ENCODE data around the gene ADAP1. TPM values are rescaled to one million over a fixed set of nuclear protein-coding genes. Genes with fewer than 3 reads are reported as not detected.

ADAP1 gene
- total and polyA plus RNA-seq, 2 of the 13 experiments (the other 11 are each of a cell fraction or from before 2014, with no cell fraction given) = 10.5 to 24.6 TPM

DNA sequence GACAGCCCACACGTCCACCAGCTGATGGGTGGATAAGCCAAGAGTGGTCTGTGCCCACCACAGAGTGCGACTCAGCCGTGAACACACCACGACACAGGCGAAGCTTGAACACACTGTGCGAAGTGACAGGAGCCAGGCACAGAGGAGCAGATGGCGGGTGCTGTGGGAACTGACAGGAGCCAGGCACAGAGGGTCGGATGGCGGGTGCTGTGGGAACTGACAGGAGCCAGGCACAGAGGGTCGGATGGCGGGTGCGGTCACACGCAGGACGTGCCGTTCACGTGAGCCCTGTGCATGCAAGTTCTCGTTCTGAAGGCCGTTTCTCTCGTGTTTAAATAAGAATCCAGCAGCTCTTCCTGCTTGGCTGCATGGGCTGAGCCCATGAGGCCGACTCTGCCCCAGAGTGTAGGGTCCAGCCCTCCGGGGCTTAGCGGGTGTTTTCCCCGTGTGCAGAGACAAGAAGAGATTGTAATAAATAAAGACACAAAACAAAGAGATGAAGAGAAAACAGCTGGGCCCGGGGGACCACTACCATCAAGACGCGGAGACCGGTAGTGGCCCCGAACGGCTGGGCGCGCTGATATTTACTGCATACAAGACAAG lies 5.9 kb upstream of the ADAP1 start (continued):
- TF ChIP-seq, protein P1, sequence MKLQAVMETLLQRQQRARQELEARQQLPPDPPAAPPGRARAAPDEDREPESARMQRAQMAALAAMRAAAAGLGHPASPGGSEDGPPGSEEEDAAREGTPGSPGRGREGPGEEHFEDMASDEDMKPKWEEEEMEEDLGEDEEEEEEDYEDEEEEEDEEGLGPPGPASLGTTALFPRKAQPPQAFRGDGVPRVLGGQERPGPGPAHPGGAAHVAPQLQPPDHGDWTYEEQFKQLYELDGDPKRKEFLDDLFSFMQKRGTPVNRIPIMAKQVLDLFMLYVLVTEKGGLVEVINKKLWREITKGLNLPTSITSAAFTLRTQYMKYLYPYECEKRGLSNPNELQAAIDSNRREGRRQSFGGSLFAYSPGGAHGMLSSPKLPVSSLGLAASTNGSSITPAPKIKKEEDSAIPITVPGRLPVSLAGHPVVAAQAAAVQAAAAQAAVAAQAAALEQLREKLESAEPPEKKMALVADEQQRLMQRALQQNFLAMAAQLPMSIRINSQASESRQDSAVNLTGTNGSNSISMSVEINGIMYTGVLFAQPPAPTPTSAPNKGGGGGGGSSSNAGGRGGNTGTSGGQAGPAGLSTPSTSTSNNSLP (IDR thresholded peaks at IDR 0.05; ENCODE audit: low read depth, low read length) = no peak
- TF ChIP-seq ZSCAN20 (CRISPR knock-in tag; IDR thresholded peaks at IDR 0.05; ENCODE audit: borderline replicate concordance) (no peak), PRMT3 (CRISPR knock-in tag; IDR thresholded peaks at IDR 0.05; ENCODE audit: borderline replicate concordance, low read depth) (no peak), MTA1 (CRISPR knock-in tag; IDR thresholded peaks at IDR 0.05; ENCODE audit: borderline replicate concordance) (peak; percentile 90; the same call in 1 of the 2 replicates), PAWR (CRISPR knock-in tag; IDR thresholded peaks at IDR 0.05; ENCODE audit: borderline replicate concordance) (no peak), PHF20 (CRISPR knock-in tag; IDR thresholded peaks at IDR 0.05) (no peak; the same call in 1 of the 2 replicates), SIN3B (IDR thresholded peaks at IDR 0.05; ENCODE audit: low read length) (no peak), RAD21 (CRISPR knock-in tag; IDR thresholded peaks at IDR 0.05) (no peak), RBFOX2 (IDR thresholded peaks at IDR 0.05; ENCODE audit: low read depth, low read length) (no peak), ZNF431 (CRISPR knock-in tag; IDR thresholded peaks at IDR 0.05; ENCODE audit: borderline replicate concordance, low read depth) (peak; percentile 80; the same call in 1 of the 2 replicates), ZFP36L1 (CRISPR knock-in tag; IDR thresholded peaks at IDR 0.05) (no peak), KAT7 (CRISPR knock-in tag; IDR thresholded peaks at IDR 0.05; ENCODE audit: borderline replicate concordance) (no peak), DR1 (CRISPR knock-in tag; IDR thresholded peaks at IDR 0.05) (no peak)
- TF ChIP-seq, protein P2, sequence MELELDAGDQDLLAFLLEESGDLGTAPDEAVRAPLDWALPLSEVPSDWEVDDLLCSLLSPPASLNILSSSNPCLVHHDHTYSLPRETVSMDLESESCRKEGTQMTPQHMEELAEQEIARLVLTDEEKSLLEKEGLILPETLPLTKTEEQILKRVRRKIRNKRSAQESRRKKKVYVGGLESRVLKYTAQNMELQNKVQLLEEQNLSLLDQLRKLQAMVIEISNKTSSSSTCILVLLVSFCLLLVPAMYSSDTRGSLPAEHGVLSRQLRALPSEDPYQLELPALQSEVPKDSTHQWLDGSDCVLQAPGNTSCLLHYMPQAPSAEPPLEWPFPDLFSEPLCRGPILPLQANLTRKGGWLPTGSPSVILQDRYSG (CRISPR knock-in tag; IDR thresholded peaks at IDR 0.05) = no peak
- TF ChIP-seq, protein P3, sequence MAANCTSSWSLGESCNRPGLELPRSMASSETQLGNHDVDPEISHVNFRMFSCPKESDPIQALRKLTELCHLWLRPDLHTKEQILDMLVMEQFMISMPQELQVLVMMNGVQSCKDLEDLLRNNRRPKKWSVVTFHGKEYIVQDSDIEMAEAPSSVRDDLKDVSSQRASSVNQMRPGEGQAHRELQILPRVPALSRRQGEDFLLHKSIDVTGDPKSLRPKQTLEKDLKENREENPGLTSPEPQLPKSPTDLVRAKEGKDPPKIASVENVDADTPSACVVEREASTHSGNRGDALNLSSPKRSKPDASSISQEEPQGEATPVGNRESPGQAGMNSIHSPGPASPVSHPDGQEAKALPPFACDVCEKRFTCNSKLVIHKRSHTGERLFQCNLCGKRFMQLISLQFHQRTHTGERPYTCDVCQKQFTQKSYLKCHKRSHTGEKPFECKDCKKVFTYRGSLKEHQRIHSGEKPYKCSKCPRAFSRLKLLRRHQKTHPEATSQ (CRISPR knock-in tag; IDR thresholded peaks at IDR 0.05; ENCODE audit: borderline replicate concordance) = no peak
- TF ChIP-seq, protein P4, sequence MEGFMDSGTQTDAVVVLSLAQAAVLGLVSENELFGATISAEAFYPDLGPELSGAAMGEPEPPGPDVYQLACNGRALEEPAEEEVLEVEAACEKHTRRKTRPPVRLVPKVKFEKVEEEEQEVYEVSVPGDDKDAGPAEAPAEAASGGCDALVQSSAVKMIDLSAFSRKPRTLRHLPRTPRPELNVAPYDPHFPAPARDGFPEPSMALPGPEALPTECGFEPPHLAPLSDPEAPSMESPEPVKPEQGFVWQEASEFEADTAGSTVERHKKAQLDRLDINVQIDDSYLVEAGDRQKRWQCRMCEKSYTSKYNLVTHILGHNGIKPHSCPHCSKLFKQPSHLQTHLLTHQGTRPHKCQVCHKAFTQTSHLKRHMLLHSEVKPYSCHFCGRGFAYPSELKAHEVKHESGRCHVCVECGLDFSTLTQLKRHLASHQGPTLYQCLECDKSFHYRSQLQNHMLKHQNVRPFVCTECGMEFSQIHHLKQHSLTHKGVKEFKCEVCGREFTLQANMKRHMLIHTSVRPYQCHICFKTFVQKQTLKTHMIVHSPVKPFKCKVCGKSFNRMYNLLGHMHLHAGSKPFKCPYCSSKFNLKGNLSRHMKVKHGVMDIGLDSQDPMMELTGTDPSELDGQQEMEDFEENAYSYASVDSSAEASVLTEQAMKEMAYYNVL (CRISPR knock-in tag; IDR thresholded peaks at IDR 0.05; ENCODE audit: borderline replicate concordance) = no peak
- TF ChIP-seq, protein P5, sequence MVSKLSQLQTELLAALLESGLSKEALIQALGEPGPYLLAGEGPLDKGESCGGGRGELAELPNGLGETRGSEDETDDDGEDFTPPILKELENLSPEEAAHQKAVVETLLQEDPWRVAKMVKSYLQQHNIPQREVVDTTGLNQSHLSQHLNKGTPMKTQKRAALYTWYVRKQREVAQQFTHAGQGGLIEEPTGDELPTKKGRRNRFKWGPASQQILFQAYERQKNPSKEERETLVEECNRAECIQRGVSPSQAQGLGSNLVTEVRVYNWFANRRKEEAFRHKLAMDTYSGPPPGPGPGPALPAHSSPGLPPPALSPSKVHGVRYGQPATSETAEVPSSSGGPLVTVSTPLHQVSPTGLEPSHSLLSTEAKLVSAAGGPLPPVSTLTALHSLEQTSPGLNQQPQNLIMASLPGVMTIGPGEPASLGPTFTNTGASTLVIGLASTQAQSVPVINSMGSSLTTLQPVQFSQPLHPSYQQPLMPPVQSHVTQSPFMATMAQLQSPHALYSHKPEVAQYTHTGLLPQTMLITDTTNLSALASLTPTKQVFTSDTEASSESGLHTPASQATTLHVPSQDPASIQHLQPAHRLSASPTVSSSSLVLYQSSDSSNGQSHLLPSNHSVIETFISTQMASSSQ (IDR thresholded peaks at IDR 0.05; ENCODE audit: low read depth) = 0 out of 2 replicates have a peak, but pooled peaks have one; percentile 6
- TF ChIP-seq, protein P5 (CRISPR knock-in tag; IDR thresholded peaks at IDR 0.05; ENCODE audit: borderline replicate concordance) = no peak
